OCI-LY3 (cell line): ENCODE results near the gene YAP1.

Experiments used
- H2AFZ ChIP-seq: fragments of 200-600, 300-600 bp; shearing (Covaris generic); 2 replicates; pipeline ENCODE4 v1.6.0; 2014; ENCODE audit warnings: antibody characterized with exemption, low read depth, low read length
- H3K27ac ChIP-seq: fragments of 200-600, 300-600 bp; sonication (generic); 2 replicates; pipeline ENCODE4 v1.5.1; 2014; ENCODE audit warnings: mild to moderate bottlenecking, low read length, moderate library complexity, mixed read lengths
- H3K27me3 ChIP-seq: fragments of 200-600, 300-600 bp; sonication (generic); 2 replicates; pipeline ENCODE4 v1.6.1; 2014; ENCODE audit warnings: low read depth, low read length, mixed read lengths
- H3K36me3 ChIP-seq: fragments of 200-600, 300-600 bp; sonication (generic); replicated peaks from 2 replicates; pipeline ENCODE3; 2014; ENCODE audit warnings: low read depth, low read length, mixed read lengths
- H3K4me1 ChIP-seq: fragments of 300-600, 200-600 bp; sonication (generic); 2 replicates; pipeline ENCODE4 v1.6.1; 2014; ENCODE audit warnings: low read length, mixed read lengths
- H3K4me2 ChIP-seq: fragments of 200-600, 300-600 bp; sonication (generic); 2 replicates; pipeline ENCODE4 v1.6.1; 2014; ENCODE audit warnings: low read length, mixed read lengths
- H3K4me3 ChIP-seq: fragments of 300-600, 200-600 bp; sonication (generic); 2 replicates; pipeline ENCODE4 v1.5.1; 2014; ENCODE audit warnings: antibody characterized with exemption, mild to moderate bottlenecking, low read length, moderate library complexity
- H3K79me2 ChIP-seq: fragments of 300-600, 200-600 bp; shearing (Covaris generic); 2 replicates; pipeline ENCODE4 v1.6.1; 2014; ENCODE audit warnings: mild to moderate bottlenecking, low read length, mixed read lengths
- H3K9ac ChIP-seq: fragments of 300-600, 200-600 bp; shearing (Covaris generic); 2 replicates; pipeline ENCODE4 v1.6.0; 2014; ENCODE audit warnings: mild to moderate bottlenecking, low read length, moderate library complexity
- H3K9me3 ChIP-seq: fragments of 200-600, 300-600 bp; shearing (Covaris generic); 2 replicates; pipeline ENCODE4 v1.6.1; 2014; ENCODE audit warnings: low read length, mixed read lengths; ENCODE audit not compliant: insufficient read depth
- H4K20me1 ChIP-seq: fragments of 200-600, 300-600 bp; sonication (generic); 2 replicates; pipeline ENCODE4 v1.6.1; 2016; ENCODE audit warnings: low read length, mixed read lengths; ENCODE audit not compliant: insufficient read depth
- CTCF ChIP-seq: fragments of 200-600, 300-600 bp; sonication (generic); IDR thresholded peaks from 2 replicates; pipeline ENCODE4 v1.5.1; 2014; ENCODE audit warnings: antibody characterized with exemption, low read length, low read depth
- EZH2phosphoT487 ChIP-seq: fragments of 200-600 bp; shearing (Covaris generic); IDR thresholded peaks from 2 replicates; pipeline ENCODE4 v1.6.1; 2018; ENCODE audit warnings: antibody characterized with exemption, mixed run types, low read depth

YAP1 gene

GRCh38 chr11:102226702-102227490 lies 116.6 kb downstream of the YAP1 start:
- H3K27me3 ChIP-seq = no peaks in the 10 kb centered on the region
- H3K4me3 ChIP-seq = no peak overlapping the region
- H3K36me3 ChIP-seq = no peaks in the 10 kb centered on the region
- H3K27ac ChIP-seq = no peak overlapping the region
- H3K9me3 ChIP-seq = no peaks in the 10 kb centered on the region
- H3K9ac ChIP-seq = no peak overlapping the region
- no peaks in the 10 kb centered on the region for H3K79me2 ChIP-seq
- H3K4me2 ChIP-seq = no peak overlapping the region
- no peak overlapping the region for H2AFZ ChIP-seq
- H4K20me1 ChIP-seq = no peaks in the 10 kb centered on the region
- TF ChIP-seq EZH2phosphoT487 (no peak), CTCF (no peak)
- H3K4me1 ChIP-seq = no peaks in the 10 kb centered on the region

- Histone ChIP-seq H3K79me2 (no peaks in the 10 kb centered on the region), H3K9ac (no peak overlapping the region), H3K4me3 (no peak overlapping the region), H3K36me3 (no peaks in the 10 kb centered on the region), H3K4me2 (no peak overlapping the region), H3K27ac (no peak overlapping the region), H3K4me1 (peaks cover 2% of the 10 kb centered on the region; the same call in 1 of the 2 replicates), H3K27me3 (no peaks in the 10 kb centered on the region), H4K20me1 (no peaks in the 10 kb centered on the region), H3K9me3 (no peaks in the 10 kb centered on the region), H2AFZ (no peak overlapping the region)
- TF ChIP-seq CTCF (no peak), EZH2phosphoT487 (no peak)
These were observed 119.4 kb downstream of the YAP1 start for GRCh38 chr11:102229510-102230123.

GRCh38 chr11:102230186-102230585 lies 119.9 kb downstream of the YAP1 start:
- no peaks in the 10 kb centered on the region for H4K20me1 ChIP-seq
- TF ChIP-seq EZH2phosphoT487 = no peak
- TF ChIP-seq CTCF = no peak
- no peak overlapping the region for H3K27ac ChIP-seq
- no peaks in the 10 kb centered on the region for H3K36me3 ChIP-seq
- no peak overlapping the region for H3K4me3 ChIP-seq
- H3K4me2 ChIP-seq = no peak overlapping the region
- H3K27me3 ChIP-seq = no peaks in the 10 kb centered on the region
- H3K4me1 ChIP-seq = peaks cover 8% of the 10 kb centered on the region
- H3K79me2 ChIP-seq = no peaks in the 10 kb centered on the region
- H2AFZ ChIP-seq = no peak overlapping the region
- no peak overlapping the region for H3K9ac ChIP-seq
- H3K9me3 ChIP-seq = no peaks in the 10 kb centered on the region

GRCh38 chr11:102230911-102231310 lies 120.7 kb downstream of the YAP1 start:
- no peak overlapping the region for H3K9ac ChIP-seq
- H3K9me3 ChIP-seq = no peaks in the 10 kb centered on the region
- no peak overlapping the region for H2AFZ ChIP-seq
- no peaks in the 10 kb centered on the region for H3K79me2 ChIP-seq
- no peaks in the 10 kb centered on the region for H4K20me1 ChIP-seq
- H3K27me3 ChIP-seq = no peaks in the 10 kb centered on the region
- H3K4me1 ChIP-seq = peaks cover 15% of the 10 kb centered on the region
- H3K36me3 ChIP-seq = no peaks in the 10 kb centered on the region
- no peak overlapping the region for H3K4me2 ChIP-seq
- TF ChIP-seq CTCF (no peak), EZH2phosphoT487 (no peak)
- H3K27ac ChIP-seq = no peak overlapping the region
- H3K4me3 ChIP-seq = no peak overlapping the region
